H1 (cell line): ENCODE measurements around the gene WASHC4. TPM values are rescaled to one million over a fixed set of nuclear protein-coding genes. Genes with fewer than 3 reads are reported as not detected.

ENCODE experiments used
- CTCF ChIA-PET: fragments of 300-600 bp; sonication (Branson Sonifier 250); formaldehyde crosslinking; loops from one replicate; lab custom pipeline; 2021; ENCODE audit not compliant: partially characterized antibody; lab: Charles Lee
- POLR2A ChIA-PET: fragments of 300-600 bp; sonication (Branson Sonifier 250); formaldehyde crosslinking; loops from one replicate; lab custom pipeline; 2021; ENCODE audit warnings: inconsistent platforms; ENCODE audit not compliant: partially characterized antibody; lab: Charles Lee
- DNase-seq, 2 experiments: peaks; one replicate each; pipeline versions ENCODE4 v3.0.0 to v3.0.0-alpha.2; 2010 to 2022; ENCODE audit warnings: low spot score in 2 of 2, low read depth in 1 of 2, mixed read lengths in 1 of 2
- FAIRE-seq: peaks from 2 replicates; lab custom pipeline; 2011; peaks lifted over from hg19 to GRCh38; lab: Jason Lieb, UNC
- H2AFZ ChIP-seq: 2 replicates; pipeline ENCODE4 v1.8.1; 2012; ENCODE audit warnings: low read length, inconsistent platforms
- H2AK5ac ChIP-seq: 2 replicates; pipeline ENCODE4 v1.6.1; 2013; ENCODE audit warnings: low read depth, low read length
- H2BK120ac ChIP-seq: replicated peaks from 2 replicates; pipeline ENCODE3; 2013; ENCODE audit warnings: low read depth, low read length, inconsistent platforms
- H2BK12ac ChIP-seq: 2 replicates; pipeline ENCODE4 v1.6.1; 2013; ENCODE audit warnings: low read depth, low read length
- H2BK15ac ChIP-seq: 2 replicates; pipeline ENCODE4 v1.6.1; 2013; ENCODE audit warnings: low read length
- H2BK20ac ChIP-seq: 2 replicates; pipeline ENCODE4 v1.6.1; 2013; ENCODE audit warnings: low read length
- H2BK5ac ChIP-seq: 2 replicates; pipeline ENCODE4 v1.6.1; 2013; ENCODE audit warnings: low read depth, low read length
- H3K14ac ChIP-seq: 2 replicates; pipeline ENCODE4 v1.6.1; 2013; ENCODE audit warnings: inconsistent platforms; ENCODE audit not compliant: insufficient read length
- H3K18ac ChIP-seq: 2 replicates; pipeline ENCODE4 v1.6.1; 2013; ENCODE audit warnings: low read length; ENCODE audit errors: extremely low read depth
- H3K23ac ChIP-seq: 2 replicates; pipeline ENCODE4 v1.6.1; 2013; ENCODE audit warnings: inconsistent platforms; ENCODE audit not compliant: insufficient read length
- H3K23me2 ChIP-seq: 2 replicates; pipeline ENCODE4 v1.6.1; 2013; ENCODE audit warnings: low read depth, low read length
- H3K27ac ChIP-seq: 2 replicates; pipeline ENCODE4 v1.6.1; 2011; ENCODE audit warnings: low read depth, low read length, inconsistent platforms
- H3K27me3 ChIP-seq, 4 experiments: replicated peaks in 1 of 4; 1 replicate in 1 of 4; 2 replicates in 3 of 4; pipeline versions ENCODE4 v1.6.1 to v1.8.1; 2011 to 2013; ENCODE audit warnings: low read length in 3 of 4, mild to moderate bottlenecking in 3 of 4, inconsistent platforms in 2 of 4, mixed read lengths in 2 of 4, moderate library complexity in 1 of 4; ENCODE audit not compliant: control insufficient read depth in 3 of 4, insufficient read depth in 3 of 4; ENCODE audit errors: extremely low read depth in 1 of 4
- H3K36me3 ChIP-seq, 4 experiments: 2 replicates each; pipeline versions ENCODE4 v1.6.1 to v1.8.1; 2011 to 2013; ENCODE audit warnings: mild to moderate bottlenecking in 4 of 4, low read length in 3 of 4, moderate library complexity in 2 of 4, control low read depth in 1 of 4, inconsistent platforms in 1 of 4; ENCODE audit not compliant: insufficient read depth in 4 of 4, control insufficient read depth in 2 of 4
- H3K4ac ChIP-seq: replicated peaks from 2 replicates; pipeline ENCODE3; 2013; ENCODE audit warnings: low read length, low read depth, mixed read lengths, inconsistent platforms; ENCODE audit not compliant: insufficient read length
- H3K4me1 ChIP-seq, 4 experiments: replicated peaks in 1 of 4; 1 replicate in 1 of 4; 2 replicates in 3 of 4; pipeline versions ENCODE4 v1.6.1 to v1.8.1; 2011 to 2013; ENCODE audit warnings: low read length in 3 of 4, inconsistent platforms in 2 of 4, mixed read lengths in 1 of 4; ENCODE audit not compliant: insufficient read depth in 4 of 4, control insufficient read depth in 3 of 4
- H3K4me2 ChIP-seq, 2 experiments: 2 replicates each; pipeline versions ENCODE4 v1.6.1 to v1.8.1; 2011 to 2013; ENCODE audit warnings: low read depth in 2 of 2, low read length in 2 of 2, control low read depth in 1 of 2, inconsistent platforms in 1 of 2, mild to moderate bottlenecking in 1 of 2; ENCODE audit not compliant: insufficient read depth in 1 of 2
- H3K4me3 ChIP-seq, 4 experiments: fragments of 200-600, 300-600 bp in 1 of 4; sonication (generic), shearing (Covaris generic), sonication (Bioruptor Twin) in 1 of 4; 2 replicates each; pipeline versions ENCODE4 v1.5.1 to v1.8.1; 2011 to 2016; ENCODE audit warnings: low read length in 4 of 4, low read depth in 3 of 4, control low read depth in 2 of 4, inconsistent platforms in 2 of 4, mild to moderate bottlenecking in 2 of 4, mixed read lengths in 1 of 4, moderate library complexity in 1 of 4; ENCODE audit not compliant: insufficient read depth in 2 of 4; ENCODE audit errors: extremely low read depth in 1 of 4
- H3K56ac ChIP-seq: replicated peaks from 2 replicates; pipeline ENCODE3; 2013; ENCODE audit warnings: low read depth, mild to moderate bottlenecking, mixed read lengths, low read length, inconsistent platforms; ENCODE audit not compliant: insufficient read length
- H3K79me1 ChIP-seq: 2 replicates; pipeline ENCODE4 v1.6.1; 2013; ENCODE audit warnings: low read depth, low read length, control low read depth
- H3K79me2 ChIP-seq, 2 experiments: 2 replicates each; pipeline versions ENCODE4 v1.6.1 to v1.8.1; 2012 to 2013; ENCODE audit warnings: low read length in 2 of 2, mild to moderate bottlenecking in 2 of 2, inconsistent platforms in 1 of 2; ENCODE audit not compliant: insufficient read depth in 2 of 2, control insufficient read depth in 1 of 2
- H3K9ac ChIP-seq, 4 experiments: replicated peaks in 1 of 4; 1 replicate in 1 of 4; 2 replicates in 3 of 4; pipeline versions ENCODE4 v1.6.1 to v1.8.1; 2011 to 2013; ENCODE audit warnings: low read depth in 3 of 4, low read length in 3 of 4, control low read depth in 2 of 4, mild to moderate bottlenecking in 2 of 4, moderate library complexity in 2 of 4, inconsistent platforms in 1 of 4; ENCODE audit errors: extremely low read depth in 1 of 4
- H3K9me3 ChIP-seq, 2 experiments: 2 replicates each; pipeline versions ENCODE4 v1.6.1 to v1.8.1; 2012 to 2013; ENCODE audit warnings: mild to moderate bottlenecking in 2 of 2, moderate library complexity in 2 of 2, control low read depth in 1 of 2, inconsistent platforms in 1 of 2, low read depth in 1 of 2, low read length in 1 of 2, mixed read lengths in 1 of 2; ENCODE audit not compliant: insufficient read depth in 2 of 2
- H4K20me1 ChIP-seq, 2 experiments: replicated peaks in 1 of 2; 2 replicates each; pipeline versions ENCODE3 to v1.8.1; 2011 to 2013; ENCODE audit warnings: inconsistent platforms in 2 of 2, low read length in 2 of 2, mild to moderate bottlenecking in 1 of 2; ENCODE audit not compliant: insufficient read depth in 2 of 2, control insufficient read depth in 1 of 2
- H4K5ac ChIP-seq: 2 replicates; pipeline ENCODE4 v1.6.1; 2013; ENCODE audit warnings: low read length, low read depth, mixed read lengths, inconsistent platforms; ENCODE audit not compliant: insufficient read length
- H4K8ac ChIP-seq: 2 replicates; pipeline ENCODE4 v1.8.0; 2013; ENCODE audit warnings: mild to moderate bottlenecking, moderate library complexity, low read length, inconsistent platforms; ENCODE audit not compliant: insufficient read depth; ENCODE audit errors: extremely low read depth
- H4K91ac ChIP-seq: replicated peaks from 2 replicates; pipeline ENCODE3; 2013; ENCODE audit warnings: low read length, mixed read lengths, inconsistent platforms; ENCODE audit not compliant: insufficient read length
- RNF2 ChIP-seq: fragments of 200-900, 300-1000 bp; sonication (generic); IDR thresholded peaks from 2 replicates; pipeline ENCODE4 v1.7.1; 2016; ENCODE audit warnings: borderline replicate concordance, low read depth, mild to moderate bottlenecking, antibody characterized with exemption, low read length; ENCODE audit not compliant: poor library complexity, severe bottlenecking; ENCODE audit errors: missing control alignments
- SRF ChIP-seq: IDR thresholded peaks from 2 replicates; pipeline ENCODE4 v1.6.1; 2011; ENCODE audit warnings: mild to moderate bottlenecking, low read depth, low read length, moderate library complexity
- WGBS, 2 experiments: shearing (Covaris generic) in 1 of 2; methylation state at CpG; one replicate each; pipeline versions ENCODE4 v1.1.6 to v1.1.7; 2013 to 2015; ENCODE audit warnings: low lambda C conversion rate in 2 of 2, mixed read lengths in 2 of 2, inconsistent platforms in 1 of 2, low coverage in 1 of 2, missing lambda C conversion rate in 1 of 2; ENCODE audit not compliant: insufficient replicate concordance in 2 of 2, insufficient coverage in 1 of 2, insufficient read length in 1 of 2; ENCODE audit errors: extremely low coverage in 1 of 2, missing lambda C conversion rate in 1 of 2; 5-methylcytosine and 5-hydroxymethylcytosine counted together
- polyA plus RNA-seq, 7 experiments: library from polyadenylated mRNA; depleted of rRNA in 3 of 7; stranded (reverse) in 5 of 7; unstranded in 2 of 7; fragments of >200 nt in 5 of 7; fragments of 200-250 nt in 2 of 7; gene quantifications; 1 replicate in 5 of 7; 2 replicates in 1 of 7; 4 replicates in 1 of 7; pipeline versions ENCODE4 v1.2.1 to v1.2.3, GENCODE V29; 2011 to 2013; ENCODE audit warnings: missing spikeins in 2 of 7, mixed read lengths in 2 of 7
- total RNA-seq: library from RNA; stranded (reverse); fragmentation: NEBNext Ultra II Directional; extraction: Animal tissue kit (Norgen Biotek cat#: 25700); gene quantifications from 2 replicates; pipeline ENCODE4 v1.2.1, GENCODE V29; 2021

WASHC4 gene
- total and polyA plus RNA-seq, 2 of the 8 experiments (the other 6 are each of a cell fraction or from before 2014, with no cell fraction given) = 13.0 to 38.5 TPM

GRCh38 chr12:105157606-105158005 lies 50.1 kb downstream of the WASHC4 start:
- H3K9me3 ChIP-seq = no peaks in the 10 kb centered on the region
- DNase-seq = no peak
- no peak overlapping the region for H3K4me3 ChIP-seq
- no peak overlapping the region for H2BK5ac ChIP-seq
- no peaks in the 10 kb centered on the region for H3K79me1 ChIP-seq
- peaks cover 0 to 76% (median 19%) of the 10 kb centered on the region in 4 experiments; a peak in 6 of 8 replicates for H3K36me3 ChIP-seq
- no peaks in the 10 kb centered on the region for H3K4me1 ChIP-seq
- no peak overlapping the region for H3K14ac ChIP-seq
- no peaks in the 10 kb centered on the region for H4K20me1 ChIP-seq
- H2BK120ac ChIP-seq = no peak overlapping the region
- H3K27me3 ChIP-seq = no peaks in the 10 kb centered on the region
- no peak overlapping the region for H2AFZ ChIP-seq
- no peak overlapping the region for H3K4ac ChIP-seq
- no peak overlapping the region for H2BK20ac ChIP-seq
- H3K23ac ChIP-seq = no peak overlapping the region
- no peak overlapping the region for H2BK12ac ChIP-seq
- no peak overlapping the region for H2AK5ac ChIP-seq
- H3K79me2 ChIP-seq = no peaks in the 10 kb centered on the region
- ChIA-PET CTCF (no interaction called here), POLR2A (no interaction called here)
- WGBS, 2 experiments = 66% methylated on average over 3 of the region's 3 CpGs; no CpG with 5 or more reads in 1 of the 2 experiments
- H3K9ac ChIP-seq = no peak overlapping the region
- H3K4me2 ChIP-seq = no peak overlapping the region
- TF ChIP-seq SRF (peak; percentile 56; the same call in 1 of the 2 replicates), RNF2 (no peak)
- H3K23me2 ChIP-seq = no peaks in the 10 kb centered on the region
- FAIRE-seq = no peak
- no peak overlapping the region for H3K27ac ChIP-seq
- H2BK15ac ChIP-seq = no peak overlapping the region
- H3K18ac ChIP-seq = no peak overlapping the region
- no peak overlapping the region for H3K56ac ChIP-seq
- no peak overlapping the region for H4K5ac ChIP-seq
- H4K8ac ChIP-seq = no peak overlapping the region
- no peak overlapping the region for H4K91ac ChIP-seq
